Cardiac fibroblast (primary cell): ENCODE data around the gene FCF1.
A peak's percentile ranks its signal among the peaks of the same experiment; 100 is the strongest.

Source experiments
- DNase-seq, 2 donors: peaks; one replicate each; pipeline versions ENCODE4 v3.0.0 to v3.0.0-alpha.2; 2010; ENCODE audit warnings: low read depth in 2 of 2
- H3K4me3 ChIP-seq, 2 donors: replicated peaks in 1 of 2; 1 replicate in 1 of 2; 2 replicates in 1 of 2; pipeline ENCODE4 v1.5.1; 2011; ENCODE audit warnings: low read depth in 2 of 2, low read length in 2 of 2, mild to moderate bottlenecking in 2 of 2, moderate library complexity in 1 of 2
- CTCF ChIP-seq: IDR thresholded peaks from one replicate; pipeline ENCODE4 v1.5.1; 2011; ENCODE audit warnings: low read depth, mild to moderate bottlenecking, low read length, inconsistent platforms

FCF1 gene

GRCh38 chr14:74670726-74671411, 42.1 kb upstream of the FCF1 start:
- TF ChIP-seq CTCF, result no peak
- no peak overlapping the region for H3K4me3 ChIP-seq
- peak; percentile 45 to 67 for DNase-seq

- H3K4me3 ChIP-seq, result no peak overlapping the region
- no peak for TF ChIP-seq CTCF
- DNase-seq, result peak; percentile 77 to 90
These were observed 41.2 kb upstream of the FCF1 start for GRCh38 chr14:74671789-74672188.

- no peak overlapping the region for H3K4me3 ChIP-seq
- DNase-seq, result no peak
- no peak for TF ChIP-seq CTCF
These were observed 39.2 kb upstream of the FCF1 start for GRCh38 chr14:74673768-74674167.

- DNase-seq, result peak in 1 of 2 donors; percentile 28
- TF ChIP-seq CTCF, result no peak
- no peak overlapping the region for H3K4me3 ChIP-seq
These were observed 37.7 kb upstream of the FCF1 start for GRCh38 chr14:74675219-74675618.

GRCh38 chr14:74682169-74682952, 30.6 kb upstream of the FCF1 start:
- TF ChIP-seq CTCF, result no peak
- DNase-seq, result no peak
- H3K4me3 ChIP-seq, result no peak overlapping the region

- no peak overlapping the region for H3K4me3 ChIP-seq
- no peak for DNase-seq
- TF ChIP-seq CTCF, result no peak
These were observed 29.5 kb upstream of the FCF1 start for GRCh38 chr14:74683406-74683805.

- H3K4me3 ChIP-seq, result no peak overlapping the region
- DNase-seq, result no peak
- no peak for TF ChIP-seq CTCF
These were observed 28.5 kb upstream of the FCF1 start for GRCh38 chr14:74684434-74684833.
